K562 (cell line): Measurements from ENCODE around the gene RALGPS1. TPM values are rescaled to one million over a fixed set of nuclear protein-coding genes. Genes with fewer than 3 reads are reported as not detected.

Source experiments
- BHLHE40 ChIP-seq: IDR thresholded peaks from 2 replicates; pipeline ENCODE4 v1.6.1; 2011; ENCODE audit warnings: low read length, improper control_type of control experiment
- CHD2 ChIP-seq: IDR thresholded peaks from 2 replicates; pipeline ENCODE4 v1.6.1; 2011; ENCODE audit warnings: low read depth, low read length
- DACH1 ChIP-seq: fragments of 450-650 bp; IDR thresholded peaks from 2 replicates; pipeline ENCODE4 v1.6.1; 2018; ENCODE audit not compliant: partially characterized antibody
- ERF ChIP-seq: fragments of 450-650 bp; formaldehyde crosslinking; IDR thresholded peaks from 2 replicates; pipeline ENCODE4 v1.4.0; 2020; ENCODE audit warnings: mild to moderate bottlenecking, mixed read lengths
- HBP1 ChIP-seq: fragments of 450-650 bp; formaldehyde crosslinking; IDR thresholded peaks from 2 replicates; pipeline ENCODE4 v1.4.0; 2022; ENCODE audit warnings: missing genetic modification characterization
- HDAC1 ChIP-seq, 2 experiments: fragments of 450-650 bp; IDR thresholded peaks; 2 replicates each; pipeline ENCODE4 v1.6.1; 2016 to 2017; ENCODE audit warnings: inconsistent platforms in 1 of 2, mild to moderate bottlenecking in 1 of 2, moderate library complexity in 1 of 2
- HDGF ChIP-seq: fragments of 450-650 bp; IDR thresholded peaks from 2 replicates; pipeline ENCODE4 v1.6.1; 2016
- KHSRP ChIP-seq: fragments of 450-650 bp; IDR thresholded peaks from 2 replicates; pipeline ENCODE4 v1.6.1; 2017
- KLF16 ChIP-seq: IDR thresholded peaks from 2 replicates; pipeline ENCODE4 v1.6.1; 2016; ENCODE audit warnings: antibody characterized with exemption
- L3MBTL2 ChIP-seq: fragments of 450-650 bp; IDR thresholded peaks from 2 replicates; pipeline ENCODE4 v1.6.1; 2016; ENCODE audit warnings: mild to moderate bottlenecking, moderate library complexity
- NBN ChIP-seq: fragments of 450-650 bp; IDR thresholded peaks from 2 replicates; pipeline ENCODE4 v1.6.1; 2016; ENCODE audit warnings: low read depth, mild to moderate bottlenecking
- NR2F6 ChIP-seq: fragments of 450-650 bp; formaldehyde crosslinking; IDR thresholded peaks from 2 replicates; pipeline ENCODE4 v1.4.0; 2020; ENCODE audit warnings: mild to moderate bottlenecking
- POLR2AphosphoS2 ChIP-seq: IDR thresholded peaks from 2 replicates; pipeline ENCODE4 v1.6.1; 2012; ENCODE audit warnings: low read length, improper control_type of control experiment
- RCOR1 ChIP-seq, 2 experiments: IDR thresholded peaks; 2 replicates each; pipeline ENCODE4 v1.6.1; 2012; ENCODE audit warnings: low read depth in 2 of 2, low read length in 2 of 2, borderline replicate concordance in 1 of 2, improper control_type of control experiment in 1 of 2
- STAT5B ChIP-seq: fragments of 250-450 bp; sonication (Bioruptor Pico); IDR thresholded peaks from 2 replicates; pipeline ENCODE4 v1.8.0; 2021; ENCODE audit warnings: mild to moderate bottlenecking, inconsistent platforms
- TAF1 ChIP-seq: IDR thresholded peaks from 2 replicates; pipeline ENCODE4 v1.6.1; 2011; ENCODE audit warnings: mild to moderate bottlenecking, low read length, moderate library complexity; ENCODE audit not compliant: insufficient read depth, control insufficient read depth, severe bottlenecking; ENCODE audit errors: extremely low read depth
- TRIM25 ChIP-seq: fragments of 450-650 bp; IDR thresholded peaks from 2 replicates; pipeline ENCODE4 v1.7.0; 2016; ENCODE audit warnings: borderline replicate concordance
- ZFP91 ChIP-seq: sonication (generic); formaldehyde crosslinking; IDR thresholded peaks from 2 replicates; pipeline ENCODE4 v1.8.0; 2022; ENCODE audit warnings: mild to moderate bottlenecking, missing genetic modification reagents
- ZNF175 ChIP-seq: fragments of 200-800 bp; sonication (Bioruptor generic); IDR thresholded peaks from 2 replicates; pipeline ENCODE4 v1.6.1; 2016; ENCODE audit warnings: low read depth, mild to moderate bottlenecking, missing genetic modification characterization, missing compliant biosample characterization
- ZNF583 ChIP-seq: fragments of 250-450 bp; sonication (Bioruptor Pico); IDR thresholded peaks from 2 replicates; pipeline ENCODE4 v1.4.0; 2020
- ZNF668 ChIP-seq: fragments of 250-450 bp; sonication (Bioruptor Pico); IDR thresholded peaks from 2 replicates; pipeline ENCODE4 v1.8.0; 2022; ENCODE audit warnings: mild to moderate bottlenecking, inconsistent platforms
- polyA plus RNA-seq, 8 experiments: library from polyadenylated mRNA; depleted of rRNA in 4 of 8; stranded (reverse) in 5 of 8; unstranded in 3 of 8; fragments of >200 nt; fragmentation: Nextera tagmentation in 2 of 8; fragmentation: Illumina TruSeq in 1 of 8; extraction: Ambion mirVana in 2 of 8; extraction: Trizol in 1 of 8; gene quantifications; 2 replicates each; pipeline versions ENCODE4 v1.2.1 to v1.2.3, GENCODE V29; 2011 to 2014; ENCODE audit warnings: inconsistent platforms in 1 of 8, missing spikeins in 1 of 8
- total RNA-seq, 7 experiments: library from RNA; depleted of rRNA in 6 of 7; stranded (reverse); fragments of >200 nt in 6 of 7; fragmentation: Illumina TruSeq in 2 of 7; extraction: Trizol in 2 of 7; gene quantifications; 2 replicates each; pipeline versions ENCODE4 v1.2.1 to v1.2.3, GENCODE V29; 2011 to 2021; ENCODE audit warnings: low replicate concordance in 1 of 7
- TF ChIP-seq, protein P1 (sequence below): sonication (generic); formaldehyde crosslinking; IDR thresholded peaks from 2 replicates; pipeline ENCODE4 v1.8.0; 2022; ENCODE audit warnings: mild to moderate bottlenecking, missing genetic modification reagents
- TF ChIP-seq, protein P2 (sequence below), 3 experiments: IDR thresholded peaks in 2 of 3; conservative IDR thresholded peaks in 1 of 3; 2 replicates each; pipeline ENCODE4 v1.5.1; 2011 to 2012; ENCODE audit warnings: low read length in 3 of 3, mild to moderate bottlenecking in 3 of 3, control low read depth in 2 of 3, improper control_type of control experiment in 1 of 3, inconsistent platforms in 1 of 3, low read depth in 1 of 3, mixed read lengths in 1 of 3, moderate library complexity in 1 of 3; ENCODE audit not compliant: insufficient read depth in 2 of 3

The RALGPS1 gene
- total and polyA plus RNA-seq, 9 of the 15 experiments (the other 6 are each of a cell fraction or from before 2014, with no cell fraction given), result 0.04 to 2.6 (median 1.5) TPM

GRCh38 chr9:127166651-127167524 is 252.3 kb downstream of the RALGPS1 start (continued):
- TF ChIP-seq CHD2 (no peak), DACH1 (no peak), ZNF175 (CRISPR knock-in tag) (no peak), ERF (CRISPR knock-in tag) (no peak), ZFP91 (CRISPR knock-in tag) (no peak), L3MBTL2 (peak; percentile 81), TAF1 (no peak), KLF16 (no peak), KHSRP (no peak), ZNF583 (CRISPR knock-in tag) (no peak), NR2F6 (no peak), HDAC1 (IDR thresholded peaks at IDR 0.05) (peak in 1 of 2 experiments; percentile 39; a peak in 1 of 4 replicates), ZNF668 (CRISPR knock-in tag) (no peak), HDGF (no peak), RCOR1 (IDR thresholded peaks at IDR 0.05; ENCODE audit: borderline replicate concordance in 1 of 2, low read depth in 2 of 2, low read length in 2 of 2) (no peak; a peak in 1 of 4 replicates), POLR2AphosphoS2 (no peak), BHLHE40 (peak; percentile 82), STAT5B (CRISPR knock-in tag) (no peak), TRIM25 (no peak), NBN (no peak), HBP1 (CRISPR knock-in tag) (no peak)
- TF ChIP-seq, protein P1, sequence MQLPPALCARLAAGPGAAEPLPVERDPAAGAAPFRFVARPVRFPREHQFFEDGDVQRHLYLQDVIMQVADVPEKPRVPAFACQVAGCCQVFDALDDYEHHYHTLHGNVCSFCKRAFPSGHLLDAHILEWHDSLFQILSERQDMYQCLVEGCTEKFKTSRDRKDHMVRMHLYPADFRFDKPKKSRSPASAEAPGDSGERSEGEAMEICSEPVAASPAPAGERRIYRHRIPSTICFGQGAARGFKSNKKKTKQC, result no peak
- TF ChIP-seq, protein P2, sequence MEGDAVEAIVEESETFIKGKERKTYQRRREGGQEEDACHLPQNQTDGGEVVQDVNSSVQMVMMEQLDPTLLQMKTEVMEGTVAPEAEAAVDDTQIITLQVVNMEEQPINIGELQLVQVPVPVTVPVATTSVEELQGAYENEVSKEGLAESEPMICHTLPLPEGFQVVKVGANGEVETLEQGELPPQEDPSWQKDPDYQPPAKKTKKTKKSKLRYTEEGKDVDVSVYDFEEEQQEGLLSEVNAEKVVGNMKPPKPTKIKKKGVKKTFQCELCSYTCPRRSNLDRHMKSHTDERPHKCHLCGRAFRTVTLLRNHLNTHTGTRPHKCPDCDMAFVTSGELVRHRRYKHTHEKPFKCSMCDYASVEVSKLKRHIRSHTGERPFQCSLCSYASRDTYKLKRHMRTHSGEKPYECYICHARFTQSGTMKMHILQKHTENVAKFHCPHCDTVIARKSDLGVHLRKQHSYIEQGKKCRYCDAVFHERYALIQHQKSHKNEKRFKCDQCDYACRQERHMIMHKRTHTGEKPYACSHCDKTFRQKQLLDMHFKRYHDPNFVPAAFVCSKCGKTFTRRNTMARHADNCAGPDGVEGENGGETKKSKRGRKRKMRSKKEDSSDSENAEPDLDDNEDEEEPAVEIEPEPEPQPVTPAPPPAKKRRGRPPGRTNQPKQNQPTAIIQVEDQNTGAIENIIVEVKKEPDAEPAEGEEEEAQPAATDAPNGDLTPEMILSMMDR (IDR thresholded peaks at IDR 0.05 in 2 of 3, conservative IDR thresholded peaks at IDR 0.05 in 1 of 3; ENCODE audit: insufficient read depth in 2 of 3, low read depth in 1 of 3, low read length in 3 of 3), result no peak
